ENCODE measurements around the gene SPAG6.

GRCh38 chr10:22370320-22370719 is 25.0 kb downstream of the SPAG6 start:
- no peak for TF ChIP-seq ZSCAN23 (tag by site-specific recombination; IDR thresholded peaks at IDR 0.05)
- no peak for TF ChIP-seq ZNF76 (tag by site-specific recombination; IDR thresholded peaks at IDR 0.05; ENCODE audit: borderline replicate concordance, low read depth)
- no peak for TF ChIP-seq CTCF (tag by site-specific recombination; IDR thresholded peaks at IDR 0.05)
- TF ChIP-seq ZSCAN4 (tag by site-specific recombination; IDR thresholded peaks at IDR 0.05) = no peak
- no peak for TF ChIP-seq HIC1 (tag by site-specific recombination; IDR thresholded peaks at IDR 0.05)
- no peak for TF ChIP-seq ZNF24 (tag by site-specific recombination; IDR thresholded peaks at IDR 0.05)
- TF ChIP-seq ZNF2 (tag by site-specific recombination; IDR thresholded peaks at IDR 0.05) = no peak

All from HEK293 (cell line).